Hindlimb muscle (tissue), 1 donor: ENCODE measurements around the gene RIMS1. TPM values are rescaled to one million over a fixed set of nuclear protein-coding genes. Genes with fewer than 3 reads are reported as not detected.
A peak's percentile ranks its signal among the peaks of the same experiment; 100 is the strongest.

Experiments
- DNase-seq: peaks from one replicate; pipeline ENCODE4 v3.0.0-alpha.2; 2013
- polyA plus RNA-seq: library from polyadenylated mRNA; unstranded; fragments of 120-200 nt; gene quantifications from one replicate; pipeline ENCODE4 v1.2.1, GENCODE V29; 2013; ENCODE audit not compliant: insufficient read length

Gene RIMS1
- polyA plus RNA-seq, 1 donor: 0.40 TPM

DNA sequence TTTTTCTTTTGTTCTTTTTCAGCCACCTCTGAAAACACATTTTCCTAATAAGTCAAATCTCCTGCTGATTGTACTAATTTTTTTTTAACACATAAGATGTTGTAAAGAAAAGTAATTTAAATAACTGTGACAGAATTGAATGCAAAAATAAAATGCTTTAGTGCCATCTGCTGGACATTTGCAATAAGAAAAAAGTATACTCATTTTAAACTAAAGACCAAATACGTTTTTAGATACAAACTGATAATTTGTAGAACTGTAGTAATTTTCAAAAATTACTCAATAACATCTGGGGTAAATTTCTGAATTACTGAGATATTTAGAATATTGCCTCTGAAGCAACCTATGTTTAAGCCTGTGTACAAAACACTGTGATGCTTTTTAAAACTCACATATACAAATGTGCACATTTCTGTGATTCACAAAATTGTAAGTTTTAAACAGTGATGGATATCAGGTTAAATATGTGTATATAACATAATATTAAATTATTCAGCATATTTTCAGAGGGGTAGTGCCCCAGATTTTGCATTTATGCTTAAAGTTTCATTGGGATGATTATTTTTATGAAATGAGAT lies 198.7 kb downstream of the RIMS1 start:
- peak; percentile 8 for DNase-seq

DNA sequence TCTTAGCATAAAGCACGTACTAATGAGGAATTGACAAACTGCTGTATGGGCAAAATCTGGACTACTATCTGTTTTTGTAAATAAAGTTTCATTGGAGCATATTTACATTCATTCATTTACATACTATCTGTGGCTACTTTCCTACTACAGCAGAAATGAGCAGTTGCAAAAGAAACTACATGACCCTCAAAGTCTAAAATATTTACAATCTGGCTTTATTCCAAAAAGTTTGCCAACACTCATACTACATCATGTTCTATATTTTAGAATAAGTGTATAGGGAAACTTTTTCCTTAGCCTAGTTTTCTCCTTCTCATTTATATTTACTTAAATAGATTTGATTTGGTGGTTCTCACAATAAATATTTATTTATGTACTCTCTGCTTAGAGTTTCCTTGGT lies 208.2 kb downstream of the RIMS1 start:
- no peak for DNase-seq

DNA sequence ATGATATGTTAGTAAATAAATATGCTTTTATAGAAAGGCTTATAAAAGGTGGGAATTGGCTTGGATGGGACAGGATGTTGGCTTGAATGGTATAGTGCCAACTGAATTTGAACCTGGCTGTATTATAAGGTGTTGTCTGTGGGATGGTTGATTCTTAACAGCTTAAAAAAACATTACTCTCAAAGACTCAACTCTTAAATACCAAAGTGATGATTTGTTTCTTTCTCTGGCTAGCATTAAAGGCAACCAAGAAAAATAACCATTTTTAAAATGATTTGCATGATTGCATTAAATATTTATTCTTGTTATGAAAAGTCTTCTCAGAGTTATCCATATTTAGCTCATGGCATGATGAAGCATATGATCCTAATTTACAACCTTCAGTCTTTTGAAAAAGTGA lies 216.2 kb downstream of the RIMS1 start:
- no peak for DNase-seq

DNA sequence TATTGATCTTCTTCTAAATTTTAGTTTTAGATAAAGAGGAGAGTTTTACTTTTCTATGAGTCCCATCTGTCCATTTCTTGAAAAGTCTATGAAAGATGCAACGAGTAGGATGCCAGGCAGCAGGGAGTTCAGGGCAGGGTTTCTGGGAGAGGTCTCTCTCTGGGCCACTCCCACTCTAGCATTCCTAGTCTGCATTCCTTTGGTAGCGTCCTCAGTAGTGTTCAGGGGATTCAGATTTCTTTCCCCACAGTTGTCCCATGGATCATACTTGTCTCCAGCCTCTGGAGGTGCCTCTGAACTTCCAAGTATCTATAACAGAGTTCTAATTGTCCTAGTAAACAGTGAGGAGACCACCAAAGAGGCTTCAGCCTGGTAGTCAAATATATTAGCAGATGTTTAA lies 225.3 kb downstream of the RIMS1 start:
- DNase-seq: no peak

DNA sequence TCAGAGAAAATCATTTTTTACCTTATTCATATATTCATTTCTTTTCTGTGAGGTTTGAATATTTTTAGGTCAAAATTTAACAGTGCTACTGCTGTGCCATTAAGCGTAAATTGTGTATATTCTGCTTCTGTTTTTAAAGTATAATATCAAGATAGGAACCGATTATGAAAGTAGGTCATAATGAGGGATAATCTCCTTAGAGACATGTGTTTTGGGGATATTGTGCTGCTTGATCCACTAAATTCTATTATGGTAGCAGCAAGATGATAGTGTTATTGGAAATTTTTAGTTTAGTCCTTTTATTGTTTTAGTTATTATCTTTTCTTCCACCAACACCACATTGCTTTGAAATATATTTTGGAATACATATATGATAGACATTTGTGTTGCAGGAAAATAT lies 244.0 kb downstream of the RIMS1 start:
- no peak for DNase-seq

DNA sequence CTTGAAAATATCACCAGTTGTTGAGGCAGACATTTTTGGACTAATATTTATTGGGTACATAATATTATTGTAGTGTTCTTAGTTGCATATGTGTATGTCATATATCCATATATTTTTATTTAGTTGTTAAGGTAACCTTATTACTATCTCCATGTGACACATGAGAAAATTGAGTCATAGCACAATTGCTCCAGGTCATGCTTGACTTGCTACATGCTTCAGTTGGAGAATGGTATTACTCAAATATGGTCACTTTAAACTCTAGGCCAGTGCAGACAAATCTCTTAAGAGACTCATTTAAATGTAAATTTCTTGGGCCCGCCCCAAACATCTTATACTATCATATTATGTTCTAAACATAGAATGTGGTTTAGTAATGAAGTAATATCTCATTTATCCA lies 246.1 kb downstream of the RIMS1 start:
- no peak for DNase-seq

DNA sequence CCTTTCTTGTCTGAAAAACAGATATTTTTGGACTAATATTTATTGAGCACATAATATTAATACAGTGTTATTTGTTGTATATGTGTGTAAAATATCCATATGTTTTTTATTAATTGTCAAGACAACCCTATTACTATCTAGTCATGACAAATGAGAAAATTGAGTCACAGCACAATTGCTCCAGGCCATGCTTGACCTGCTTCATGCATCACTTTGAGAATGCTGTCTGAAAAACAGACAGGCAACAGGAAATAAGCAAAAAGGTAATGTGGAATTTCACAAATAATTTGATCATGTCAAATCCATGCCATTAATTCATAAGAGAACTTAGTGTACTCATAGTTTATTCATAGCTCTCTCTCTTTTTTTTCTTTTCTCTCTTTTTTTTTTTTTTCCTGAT lies 246.5 kb downstream of the RIMS1 start:
- no peak for DNase-seq

DNA sequence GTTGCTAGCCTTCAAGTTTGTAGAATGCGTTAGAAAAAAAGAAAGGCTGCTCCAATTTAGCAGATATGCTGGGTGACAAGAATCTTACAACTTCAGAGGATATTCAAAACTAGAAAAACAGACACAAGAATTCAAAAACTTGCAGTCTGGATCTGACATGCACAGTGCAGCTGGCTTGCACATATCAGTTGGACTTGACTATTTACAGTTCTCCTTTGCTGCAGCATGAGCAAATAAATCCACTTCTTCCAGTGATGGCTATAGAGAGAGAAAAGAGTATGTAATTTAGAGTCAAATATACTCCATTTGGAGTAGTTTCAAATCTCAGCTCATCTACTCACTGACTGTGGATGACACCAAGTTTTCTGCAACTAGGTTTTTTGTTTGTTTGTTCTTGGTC lies 247.0 kb downstream of the RIMS1 start:
- DNase-seq: no peak

DNA sequence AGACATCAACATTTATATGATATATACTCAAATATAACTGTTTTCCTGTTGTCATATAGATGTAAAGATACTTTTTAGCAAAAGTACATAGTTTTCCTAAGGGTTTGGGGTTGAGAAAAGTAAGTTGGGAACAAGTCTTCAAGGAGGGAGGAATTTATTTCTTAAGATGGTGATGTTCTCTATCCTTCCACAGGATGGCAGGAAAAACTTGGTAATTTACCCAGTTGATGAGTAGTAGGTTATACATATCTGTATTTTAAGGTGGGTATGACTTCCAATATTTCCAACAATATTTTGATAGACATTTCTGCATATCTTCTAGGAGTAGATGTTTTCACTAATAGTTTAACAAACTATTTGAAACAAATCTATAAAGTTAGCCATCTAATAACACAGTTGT lies 254.4 kb downstream of the RIMS1 start:
- no peak for DNase-seq

DNA sequence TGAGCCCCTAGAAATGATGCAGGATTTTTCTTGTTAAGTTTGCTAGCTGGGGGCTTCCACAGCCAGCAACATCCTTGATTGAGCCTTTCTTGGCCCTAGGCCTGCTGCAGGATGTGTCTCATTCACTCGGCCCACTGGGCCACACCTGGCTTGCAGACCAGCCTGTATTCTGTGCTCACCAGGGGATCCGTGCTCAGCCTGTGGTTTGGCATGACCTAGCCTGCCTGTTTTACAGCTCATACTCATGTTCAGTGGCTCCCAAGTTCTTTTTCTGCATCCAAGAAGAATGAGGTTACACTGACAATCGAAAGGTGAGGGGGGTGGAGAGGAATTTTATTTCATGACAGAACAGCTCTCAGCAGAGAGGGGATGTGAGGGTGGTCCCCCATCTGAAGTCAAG lies 263.4 kb downstream of the RIMS1 start:
- DNase-seq: no peak

DNA sequence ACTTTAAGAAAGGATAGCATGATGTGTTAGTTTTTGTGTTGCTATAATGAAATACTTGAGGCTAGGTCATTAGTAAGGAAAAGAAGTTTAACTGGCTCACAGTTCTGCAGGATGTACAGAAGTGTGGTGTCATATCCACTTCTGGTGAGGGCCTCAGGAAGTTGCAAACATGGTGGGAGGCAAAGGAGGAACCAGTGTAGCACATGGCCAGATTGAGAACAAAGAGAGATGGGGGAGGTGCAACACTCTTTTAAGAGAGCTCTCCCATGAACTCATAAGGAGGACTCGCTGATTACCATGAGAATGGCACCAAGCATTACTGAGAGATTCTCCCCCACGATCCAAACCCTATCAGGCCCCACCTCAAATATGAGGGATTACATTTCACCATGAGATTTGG lies 265.4 kb downstream of the RIMS1 start:
- DNase-seq: no peak

DNA sequence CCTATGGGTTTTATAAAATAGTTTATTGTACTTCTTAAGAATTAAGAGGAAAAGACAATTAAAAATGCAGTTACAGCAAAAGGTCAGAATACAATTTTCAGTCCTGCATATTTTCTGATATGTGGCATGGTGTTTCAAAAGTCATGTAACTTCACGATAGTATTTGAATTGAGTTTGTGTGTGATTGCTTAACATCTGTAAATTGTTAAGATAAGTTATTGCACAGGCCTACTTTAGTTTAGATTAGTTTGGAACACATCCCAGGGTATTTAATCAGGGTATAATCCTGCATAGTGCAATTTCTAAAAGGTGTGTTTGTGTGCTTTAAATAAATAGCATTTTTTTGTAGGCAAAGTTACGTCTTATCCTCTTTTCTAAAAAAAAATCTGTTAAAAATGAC lies 289.6 kb downstream of the RIMS1 start:
- DNase-seq: no peak

DNA sequence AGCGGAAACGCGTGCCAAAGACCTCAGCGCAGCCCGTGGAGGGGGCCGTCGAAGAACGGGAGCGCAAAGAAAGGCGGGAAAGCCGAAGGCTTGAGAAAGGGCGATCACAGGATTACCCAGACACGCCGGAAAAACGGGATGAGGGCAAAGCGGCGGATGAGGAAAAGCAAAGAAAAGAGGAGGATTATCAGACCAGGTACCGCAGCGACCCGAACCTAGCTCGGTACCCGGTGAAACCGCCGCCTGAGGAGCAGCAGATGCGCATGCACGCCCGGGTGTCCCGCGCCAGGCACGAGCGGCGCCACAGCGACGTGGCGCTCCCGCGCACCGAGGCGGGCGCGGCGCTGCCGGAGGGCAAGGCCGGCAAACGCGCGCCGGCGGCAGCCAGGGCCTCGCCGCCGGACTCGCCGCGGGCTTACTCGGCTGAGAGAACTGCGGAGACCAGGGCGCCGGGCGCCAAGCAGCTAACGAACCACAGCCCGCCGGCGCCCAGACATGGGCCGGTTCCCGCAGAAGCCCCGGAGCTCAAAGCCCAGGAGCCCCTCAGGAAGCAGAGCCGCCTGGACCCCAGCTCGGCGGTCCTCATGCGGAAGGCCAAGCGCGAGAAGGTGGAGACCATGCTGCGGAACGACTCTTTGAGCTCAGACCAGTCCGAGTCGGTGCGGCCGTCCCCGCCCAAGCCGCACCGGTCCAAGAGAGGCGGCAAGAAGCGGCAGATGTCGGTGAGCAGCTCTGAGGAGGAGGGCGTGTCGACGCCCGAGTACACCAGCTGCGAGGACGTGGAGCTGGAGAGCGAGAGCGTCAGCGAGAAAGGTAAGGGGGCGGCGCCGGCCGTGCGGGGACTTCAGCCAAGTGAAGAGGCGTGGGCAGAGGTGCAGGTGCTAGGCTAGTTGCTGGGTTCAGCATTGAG lies 296.2 kb downstream of the RIMS1 start:
- DNase-seq: peak; percentile 37

DNA sequence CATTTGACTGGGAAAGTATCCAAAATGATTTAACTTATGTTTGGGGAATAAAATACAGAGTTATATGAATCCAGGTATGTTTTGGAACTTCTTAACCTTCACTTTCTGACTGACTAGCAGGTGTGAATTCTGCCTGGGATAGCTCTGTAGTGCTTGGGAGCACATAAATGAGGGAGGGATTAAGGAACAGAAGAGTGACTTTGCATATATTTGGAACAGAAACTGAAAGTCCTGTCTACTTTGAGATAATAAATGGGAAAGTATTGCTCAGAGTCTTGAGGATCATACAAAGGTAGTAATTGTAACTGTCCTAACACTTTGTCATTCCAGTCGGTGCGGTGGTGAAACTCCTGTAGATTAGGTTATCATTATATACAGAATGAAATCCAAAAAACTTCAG lies 317.6 kb downstream of the RIMS1 start:
- no peak for DNase-seq

DNA sequence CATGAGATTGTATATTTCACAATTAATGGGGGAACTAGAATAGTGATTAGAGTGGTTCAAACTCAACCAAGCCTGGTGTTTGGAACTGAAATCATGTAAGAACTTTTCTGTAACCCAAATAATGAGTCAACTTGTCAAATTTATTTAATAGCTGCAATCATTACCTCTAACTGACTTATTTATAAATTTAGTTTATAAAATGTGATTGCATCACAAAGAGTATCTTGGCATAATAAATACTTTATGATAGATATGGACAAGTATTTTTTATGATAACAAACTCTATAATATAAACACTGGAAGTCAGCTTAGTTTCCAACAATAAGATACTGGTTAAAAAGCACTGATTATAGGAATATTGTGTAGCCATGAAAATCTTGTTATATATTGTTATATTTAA lies 319.1 kb downstream of the RIMS1 start:
- DNase-seq: no peak

DNA sequence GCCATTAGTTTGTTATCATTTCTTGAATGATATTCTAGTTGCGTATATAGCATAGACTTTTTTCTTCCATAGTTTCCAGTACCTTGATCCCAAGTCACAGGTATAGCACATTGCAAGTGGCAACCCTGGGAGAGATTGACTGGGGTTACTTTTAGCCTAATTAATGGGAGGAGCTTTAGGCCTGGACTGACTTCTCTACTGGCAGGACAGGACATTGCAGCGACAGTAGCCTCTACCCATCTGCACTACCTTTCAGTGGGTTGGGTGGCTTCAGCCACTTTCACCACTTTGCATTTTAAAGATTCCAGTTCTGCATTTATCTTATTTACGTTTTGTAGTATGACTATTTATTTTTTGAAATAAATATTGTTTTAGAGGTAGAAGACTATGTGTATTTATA lies 320.3 kb downstream of the RIMS1 start:
- DNase-seq: no peak

DNA sequence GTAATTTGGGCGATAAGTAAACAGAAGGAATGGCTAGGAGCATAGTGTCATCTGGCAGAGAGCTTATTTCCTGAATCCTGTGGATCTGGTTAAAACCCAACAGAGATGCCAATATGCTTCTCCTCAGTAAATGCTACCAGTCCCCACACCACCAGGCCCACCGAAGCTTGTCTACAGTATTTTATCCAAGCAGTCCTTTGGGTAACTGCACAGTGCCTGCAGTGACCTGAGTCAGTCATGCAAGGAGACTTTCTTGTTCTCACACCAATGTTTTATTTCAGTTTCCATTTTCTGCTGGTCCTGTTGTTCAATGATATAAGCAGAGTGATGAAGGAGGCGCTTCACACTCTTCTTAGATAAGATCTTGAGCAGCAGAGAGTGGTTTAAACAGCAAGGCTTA lies 326.3 kb downstream of the RIMS1 start:
- no peak for DNase-seq

DNA sequence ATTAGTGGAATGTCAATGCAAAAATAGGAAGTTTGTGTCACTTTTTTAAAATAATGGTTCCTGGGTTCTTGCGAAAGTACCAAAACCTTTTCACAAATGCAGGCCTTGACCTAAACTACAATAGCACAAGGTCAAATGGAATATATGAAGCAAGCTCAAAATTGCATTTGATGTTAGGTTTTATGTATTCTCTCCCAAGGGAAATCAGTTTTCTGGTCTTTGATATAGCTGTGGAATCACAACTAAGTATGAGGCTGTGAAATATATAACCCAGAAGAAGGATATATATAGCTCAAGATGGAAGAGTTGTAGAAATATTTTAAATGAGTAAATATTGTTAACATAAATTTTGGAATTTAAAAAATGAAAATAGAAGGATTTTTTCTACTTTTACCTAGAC lies 327.3 kb downstream of the RIMS1 start:
- DNase-seq: no peak

DNA sequence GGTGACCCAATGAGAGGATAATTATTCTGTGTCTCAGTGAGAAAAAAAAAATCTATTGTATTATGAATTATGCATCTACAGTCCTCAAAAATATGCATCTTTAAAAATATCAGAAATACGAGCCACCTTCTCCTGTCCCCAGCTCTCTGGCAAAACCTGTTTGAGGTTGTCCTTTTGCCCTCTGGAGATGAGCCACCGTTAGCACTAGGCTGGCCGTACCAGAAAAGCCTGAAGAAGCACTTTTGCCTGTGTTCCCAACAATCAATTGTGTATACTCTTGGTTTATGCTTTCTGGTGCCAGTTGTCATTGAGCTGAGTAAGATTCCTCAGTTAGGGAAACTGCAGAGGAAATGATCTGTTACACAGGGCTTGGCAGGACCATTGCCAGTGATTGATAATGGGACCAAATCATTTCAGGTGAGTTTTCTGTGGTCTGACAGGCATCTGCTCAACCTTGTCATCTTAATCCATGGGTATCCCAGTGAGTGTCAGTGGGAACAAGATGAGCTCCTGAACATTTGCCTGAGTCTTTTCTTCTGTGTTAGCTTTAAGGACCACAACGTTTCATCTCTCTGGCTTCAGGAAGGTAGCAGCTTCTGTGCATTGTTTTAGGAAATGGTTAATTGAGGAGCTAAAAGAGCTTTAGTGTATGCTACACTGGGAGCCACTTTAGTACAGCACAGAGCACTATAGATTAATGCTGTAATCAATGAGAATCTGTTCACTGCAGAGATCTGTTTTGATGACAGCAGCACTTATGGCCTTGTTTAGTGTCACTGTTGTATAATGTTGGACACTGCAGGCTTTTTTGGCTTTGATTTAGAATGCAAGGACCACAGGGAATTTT lies 330.1 kb downstream of the RIMS1 start:
- DNase-seq: no peak

DNA sequence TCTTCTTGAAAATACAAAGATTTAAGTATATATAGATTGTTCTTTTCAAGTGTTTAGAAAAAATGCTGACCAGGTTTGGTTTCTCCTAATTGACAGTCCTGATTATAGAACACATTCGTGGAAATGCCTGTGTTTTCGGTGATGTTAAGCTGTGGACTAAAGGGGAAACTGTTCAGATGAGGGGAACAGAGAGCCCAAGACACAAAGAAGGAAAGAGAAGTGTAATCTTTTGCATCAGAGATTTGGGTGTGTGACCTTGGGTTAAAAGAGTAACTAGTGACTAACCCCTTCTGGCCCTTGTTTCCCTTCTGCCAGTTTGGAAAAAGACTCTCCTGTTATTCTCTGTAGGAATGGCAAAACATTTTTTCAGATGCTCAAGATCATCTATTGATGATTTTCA lies 331.3 kb downstream of the RIMS1 start:
- no peak for DNase-seq

DNA sequence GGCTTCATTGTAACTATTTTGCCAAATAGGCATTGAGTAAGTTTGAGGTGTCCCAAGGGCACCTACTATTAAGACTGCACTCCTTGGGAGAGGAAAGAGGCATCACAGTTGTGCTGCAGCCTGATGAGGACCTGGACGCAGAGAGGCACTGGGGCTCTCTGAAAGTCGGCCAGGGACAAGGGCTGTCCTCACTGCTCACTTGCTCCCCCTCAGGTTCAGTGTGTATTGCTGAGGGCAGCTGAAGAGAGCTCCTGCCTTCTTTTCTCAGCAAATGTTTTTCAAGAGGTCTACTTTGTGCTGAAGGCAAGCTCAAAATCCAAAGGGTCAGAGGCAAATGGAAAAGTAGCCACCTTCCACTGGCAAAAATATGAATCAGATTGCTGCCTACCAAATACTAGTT lies 331.8 kb downstream of the RIMS1 start:
- no peak for DNase-seq

DNA sequence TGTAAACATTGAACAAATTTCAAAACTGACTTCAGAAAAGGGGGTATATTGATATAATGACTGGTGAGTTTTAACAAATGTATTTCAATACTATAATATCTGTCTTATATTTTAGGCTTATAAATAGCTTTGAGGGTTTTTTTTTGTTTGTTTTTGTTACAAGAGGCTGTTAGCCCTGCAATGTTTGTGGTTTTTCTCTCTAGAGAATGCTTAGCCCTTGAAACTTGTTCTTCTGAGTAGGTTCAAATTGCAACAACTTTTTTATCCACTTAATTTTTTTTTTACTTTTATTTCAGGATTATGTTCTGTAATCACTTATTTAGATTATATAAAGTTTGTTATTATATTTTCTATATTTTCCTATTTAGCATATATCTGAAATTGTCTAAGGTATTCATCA lies 333.2 kb downstream of the RIMS1 start:
- no peak for DNase-seq

DNA sequence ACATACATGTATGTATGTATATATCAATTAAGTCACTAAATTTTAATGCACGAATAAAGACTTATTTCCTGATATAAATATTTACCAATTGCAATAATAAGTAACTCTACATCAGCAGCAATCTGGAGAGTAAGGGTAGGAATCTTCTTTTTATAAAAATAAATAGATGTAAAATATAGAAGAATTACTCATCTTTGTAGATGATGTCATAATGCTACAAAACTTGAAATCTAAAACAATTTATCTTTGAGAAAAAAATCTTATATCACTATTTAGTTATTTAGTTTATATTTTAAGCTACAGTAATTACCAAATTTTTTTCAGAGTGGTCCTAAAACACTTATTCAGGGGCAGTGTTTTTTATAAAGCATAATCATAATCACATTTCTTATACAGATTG lies 351.7 kb downstream of the RIMS1 start:
- no peak for DNase-seq

DNA sequence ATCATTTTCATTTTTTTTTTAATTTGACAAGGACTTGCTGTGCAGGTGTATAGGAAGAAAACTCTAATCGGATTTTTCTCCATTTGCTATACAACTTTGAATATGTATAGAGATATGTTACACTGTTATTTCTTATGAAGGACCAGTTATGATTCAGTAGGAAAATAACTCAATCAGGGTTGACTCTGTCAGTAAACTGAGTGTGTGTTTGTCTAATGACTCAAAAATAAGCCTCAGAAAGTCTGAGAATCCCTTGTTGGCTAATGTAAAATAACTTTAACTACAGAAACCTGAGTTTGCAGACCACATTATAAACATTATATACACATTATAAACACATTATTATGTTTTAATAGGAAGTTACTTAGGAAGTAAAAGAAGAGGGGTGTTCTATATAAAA lies 352.6 kb downstream of the RIMS1 start:
- DNase-seq: no peak
